ENCODE measurements around the gene PGAM5.
A peak's percentile ranks its signal among the peaks of the same experiment; 100 is the strongest.

PGAM5 gene

GRCh38 chr12:132728502-132728901, 17.9 kb downstream of the PGAM5 start:
- no peak overlapping the region for H3K4me3 ChIP-seq (ENCODE audit: low read depth, low read length)
- no peak for DNase-seq (ENCODE audit: low read depth)
- TF ChIP-seq, protein P1, sequence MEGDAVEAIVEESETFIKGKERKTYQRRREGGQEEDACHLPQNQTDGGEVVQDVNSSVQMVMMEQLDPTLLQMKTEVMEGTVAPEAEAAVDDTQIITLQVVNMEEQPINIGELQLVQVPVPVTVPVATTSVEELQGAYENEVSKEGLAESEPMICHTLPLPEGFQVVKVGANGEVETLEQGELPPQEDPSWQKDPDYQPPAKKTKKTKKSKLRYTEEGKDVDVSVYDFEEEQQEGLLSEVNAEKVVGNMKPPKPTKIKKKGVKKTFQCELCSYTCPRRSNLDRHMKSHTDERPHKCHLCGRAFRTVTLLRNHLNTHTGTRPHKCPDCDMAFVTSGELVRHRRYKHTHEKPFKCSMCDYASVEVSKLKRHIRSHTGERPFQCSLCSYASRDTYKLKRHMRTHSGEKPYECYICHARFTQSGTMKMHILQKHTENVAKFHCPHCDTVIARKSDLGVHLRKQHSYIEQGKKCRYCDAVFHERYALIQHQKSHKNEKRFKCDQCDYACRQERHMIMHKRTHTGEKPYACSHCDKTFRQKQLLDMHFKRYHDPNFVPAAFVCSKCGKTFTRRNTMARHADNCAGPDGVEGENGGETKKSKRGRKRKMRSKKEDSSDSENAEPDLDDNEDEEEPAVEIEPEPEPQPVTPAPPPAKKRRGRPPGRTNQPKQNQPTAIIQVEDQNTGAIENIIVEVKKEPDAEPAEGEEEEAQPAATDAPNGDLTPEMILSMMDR (conservative IDR thresholded peaks at IDR 0.05; ENCODE audit: low read depth, low read length): no peak

DNA sequence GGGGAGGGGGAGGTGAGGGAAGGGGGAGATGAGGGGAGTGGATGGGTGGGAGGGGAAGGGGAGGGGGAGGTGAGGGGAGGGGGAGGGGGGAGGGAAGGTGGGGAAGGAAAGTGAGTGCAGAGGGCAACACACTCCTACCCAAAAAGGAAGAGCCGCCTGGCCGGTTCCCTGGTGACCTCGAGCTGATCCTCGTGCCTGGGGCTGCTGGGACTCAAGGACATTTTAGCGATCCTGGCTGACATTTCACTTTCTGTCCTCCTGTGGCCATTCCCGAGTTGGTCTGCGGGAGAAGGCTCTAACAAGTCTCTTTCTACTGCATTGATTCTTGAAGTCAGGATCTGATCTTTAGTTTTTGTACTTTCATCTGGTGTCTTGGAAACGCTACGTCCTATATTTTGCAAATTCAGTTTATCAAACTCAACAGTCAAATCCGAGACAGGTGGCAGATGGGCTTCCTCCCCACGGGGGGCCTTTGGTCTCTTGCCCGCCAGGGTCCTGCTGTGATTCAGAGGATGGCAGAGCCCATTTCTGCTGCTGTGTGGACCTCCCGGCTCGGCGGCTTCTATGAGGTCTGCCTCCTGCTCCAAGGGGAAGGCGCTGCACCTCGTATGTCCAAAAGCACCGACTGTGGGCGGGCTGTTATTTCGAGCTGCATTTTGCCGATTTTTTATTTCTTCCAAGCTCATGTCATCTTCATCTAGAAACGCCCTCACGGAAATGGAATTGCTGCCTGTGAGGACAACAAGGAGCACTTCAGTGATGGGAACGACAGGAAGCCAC, 19.1 kb downstream of the PGAM5 start:
- TF ChIP-seq, protein P1 (conservative IDR thresholded peaks at IDR 0.05; ENCODE audit: low read depth, low read length): no peak
- H3K4me3 ChIP-seq (ENCODE audit: low read depth, low read length): no peak overlapping the region
- DNase-seq (ENCODE audit: low read depth): no peak

DNA sequence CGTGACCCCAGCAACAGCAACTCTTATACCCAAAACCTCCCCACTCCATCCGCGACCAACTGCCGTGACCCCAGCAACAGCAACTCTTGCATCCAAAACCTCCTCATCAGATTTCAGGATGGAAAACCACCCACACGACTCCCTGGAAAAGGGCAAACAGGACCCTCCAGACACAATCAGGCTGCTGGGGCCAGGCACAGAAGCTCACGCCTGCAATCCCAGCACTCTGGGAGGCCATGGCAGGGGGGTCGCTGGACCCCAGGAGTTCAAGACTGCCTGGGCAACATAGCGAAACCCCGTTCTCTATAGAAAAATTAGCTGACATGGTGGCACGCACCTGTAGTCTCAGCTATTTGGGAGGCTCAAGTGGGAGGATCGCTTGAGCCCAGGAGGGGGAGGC, 19.7 kb downstream of the PGAM5 start:
- TF ChIP-seq, protein P1 (conservative IDR thresholded peaks at IDR 0.05; ENCODE audit: low read depth, low read length): no peak
- no peak overlapping the region for H3K4me3 ChIP-seq (ENCODE audit: low read depth, low read length)
- no peak for DNase-seq (ENCODE audit: low read depth)

GRCh38 chr12:132731574-132731973, 20.9 kb downstream of the PGAM5 start:
- H3K4me3 ChIP-seq (ENCODE audit: low read depth, low read length): no peak overlapping the region
- DNase-seq (ENCODE audit: low read depth): no peak
- TF ChIP-seq, protein P1 (conservative IDR thresholded peaks at IDR 0.05; ENCODE audit: low read depth, low read length): no peak

DNA sequence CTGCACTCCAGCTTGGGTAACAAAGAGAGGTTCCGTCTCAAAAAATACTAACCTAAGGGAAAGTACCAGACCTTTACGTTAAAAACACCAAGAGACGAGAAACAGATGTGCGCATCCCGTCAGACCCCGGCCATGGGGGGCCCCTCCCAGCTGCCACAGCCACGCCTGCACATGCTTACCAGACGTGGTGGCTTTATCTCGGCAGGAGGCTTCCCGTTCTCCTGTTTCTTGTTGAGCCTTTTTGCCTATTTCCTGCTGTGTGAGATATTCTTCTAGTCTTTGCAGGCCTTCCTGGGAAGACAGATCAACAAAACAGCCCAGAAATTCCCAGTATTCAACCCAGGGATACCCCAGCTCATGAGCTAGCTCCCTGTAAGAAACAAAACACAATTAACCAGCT, 23.6 kb downstream of the PGAM5 start:
- DNase-seq (ENCODE audit: low read depth): peak; percentile 84
- TF ChIP-seq, protein P1 (conservative IDR thresholded peaks at IDR 0.05; ENCODE audit: low read depth, low read length): no peak

GRCh38 chr12:132735496-132735895, 24.9 kb downstream of the PGAM5 start:
- no peak for DNase-seq (ENCODE audit: low read depth)
- H3K4me3 ChIP-seq (ENCODE audit: low read depth, low read length): no peak overlapping the region
- TF ChIP-seq, protein P1 (conservative IDR thresholded peaks at IDR 0.05; ENCODE audit: low read depth, low read length): no peak

More for the DNA sequence above, 23.6 kb downstream of the PGAM5 start:
- H3K4me3 ChIP-seq (ENCODE audit: low read depth, low read length): no peak overlapping the region

DNA sequence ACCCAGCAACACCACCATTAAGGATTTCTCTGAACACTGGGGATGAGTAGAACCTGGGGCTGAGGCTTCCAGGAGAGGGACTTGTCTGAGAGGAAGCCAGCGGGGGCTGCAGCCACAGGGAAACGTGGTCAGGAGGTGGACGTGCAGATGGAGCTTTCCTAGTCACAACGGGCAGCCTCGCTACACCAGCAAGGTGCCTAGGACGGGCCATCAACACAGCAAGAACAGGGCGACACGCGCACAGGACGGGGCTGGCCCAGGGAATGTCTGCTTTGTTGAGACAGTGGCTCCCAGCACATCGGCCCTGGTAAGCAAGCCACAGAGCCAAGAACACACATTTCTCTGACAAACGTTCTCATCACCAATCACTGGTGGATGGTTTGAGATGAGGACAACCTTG, 25.7 kb downstream of the PGAM5 start:
- TF ChIP-seq, protein P1 (conservative IDR thresholded peaks at IDR 0.05; ENCODE audit: low read depth, low read length): no peak
- H3K4me3 ChIP-seq (ENCODE audit: low read depth, low read length): no peak overlapping the region
- DNase-seq (ENCODE audit: low read depth): no peak

Data from choroid plexus epithelial cell (primary cell).